HEK293 (cell line): ENCODE data around the gene SUMO3.

Experiments
- CTCF ChIA-PET: fragments of 350-600 bp; formaldehyde crosslinking; extraction: SDS; loops from one replicate; lab custom pipeline; 2021; ENCODE audit warnings: antibody characterized with exemption; lab: Yijun Ruan, JAX
- POLR2A ChIA-PET: fragments of 300-600 bp; formaldehyde crosslinking; extraction: SDS; loops from one replicate; lab custom pipeline; 2020; ENCODE audit warnings: antibody characterized with exemption, inconsistent platforms; lab: Yijun Ruan, JAX
- H3K27ac ChIP-seq: fragments of 200-500 bp; sonication (Bioruptor generic); 2 replicates; pipeline ENCODE4 v1.5.1; 2014; ENCODE audit warnings: low read depth, low read length, control low read depth, inconsistent platforms; ENCODE audit errors: extremely low read depth
- H3K36me3 ChIP-seq, 2 experiments: fragments of 200-500 bp in 1 of 2; sonication (Bioruptor generic) in 1 of 2; 1 replicate in 1 of 2; 2 replicates in 1 of 2; pipeline ENCODE4 v1.5.1; 2014 to 2017; ENCODE audit warnings: inconsistent platforms in 2 of 2, low read length in 2 of 2; ENCODE audit not compliant: control insufficient read depth in 2 of 2, insufficient read depth in 1 of 2
- H3K4me1 ChIP-seq: fragments of 200-500 bp; sonication (Bioruptor generic); 2 replicates; pipeline ENCODE4 v1.5.1; 2014; ENCODE audit warnings: mild to moderate bottlenecking, low read length, inconsistent platforms; ENCODE audit not compliant: control insufficient read depth, insufficient read depth
- H3K4me3 ChIP-seq: 2 replicates; pipeline ENCODE4 v1.5.1; 2011; ENCODE audit warnings: low read depth, mild to moderate bottlenecking, control low read depth, low read length, moderate library complexity
- H3K9me3 ChIP-seq: fragments of 200-500 bp; sonication (Bioruptor generic); 2 replicates; pipeline ENCODE4 v1.5.1; 2014; ENCODE audit warnings: low read depth, low read length, inconsistent platforms; ENCODE audit not compliant: control insufficient read depth, insufficient read depth
- EGR2 ChIP-seq: fragments of 450-650 bp; formaldehyde crosslinking; IDR thresholded peaks from 2 replicates; pipeline ENCODE4 v1.5.1; 2016; ENCODE audit warnings: low read depth, missing biosample characterization, missing genetic modification characterization
- GLI4 ChIP-seq: fragments of 450-650 bp; formaldehyde crosslinking; IDR thresholded peaks from 2 replicates; pipeline ENCODE4 v1.5.1; 2016; ENCODE audit warnings: missing biosample characterization, missing genetic modification characterization
- GLIS1 ChIP-seq: fragments of 450-650 bp; formaldehyde crosslinking; IDR thresholded peaks from 2 replicates; pipeline ENCODE4 v1.5.1; 2016; ENCODE audit warnings: missing biosample characterization, missing genetic modification characterization
- OVOL3 ChIP-seq: fragments of 450-650 bp; formaldehyde crosslinking; IDR thresholded peaks from 2 replicates; pipeline ENCODE4 v1.5.1; 2016; ENCODE audit warnings: missing biosample characterization, missing genetic modification characterization
- ZIC2 ChIP-seq: fragments of 450-650 bp; formaldehyde crosslinking; IDR thresholded peaks from 2 replicates; pipeline ENCODE4 v1.5.1; 2016; ENCODE audit warnings: missing biosample characterization, missing genetic modification characterization
- ZNF221 ChIP-seq: fragments of 450-650 bp; formaldehyde crosslinking; IDR thresholded peaks from 2 replicates; pipeline ENCODE4 v1.5.1; 2017; ENCODE audit warnings: missing biosample characterization, missing genetic modification characterization, borderline replicate concordance
- ZNF423 ChIP-seq: fragments of 450-650 bp; formaldehyde crosslinking; IDR thresholded peaks from 2 replicates; pipeline ENCODE4 v1.5.1; 2016; ENCODE audit warnings: missing biosample characterization, missing genetic modification characterization
- ZNF426 ChIP-seq: fragments of 450-650 bp; formaldehyde crosslinking; IDR thresholded peaks from 2 replicates; pipeline ENCODE4 v1.5.1; 2017; ENCODE audit warnings: missing biosample characterization, missing genetic modification characterization, mild to moderate bottlenecking, inconsistent platforms, moderate library complexity
- ZNF658 ChIP-seq: fragments of 450-650 bp; formaldehyde crosslinking; IDR thresholded peaks from 2 replicates; pipeline ENCODE4; 2016; ENCODE audit warnings: missing biosample characterization, missing genetic modification characterization
- ZNF747 ChIP-seq: fragments of 450-650 bp; formaldehyde crosslinking; IDR thresholded peaks from 2 replicates; pipeline ENCODE4 v1.5.1; 2016; ENCODE audit warnings: missing biosample characterization, missing genetic modification characterization
- ZNF768 ChIP-seq: fragments of 450-650 bp; formaldehyde crosslinking; IDR thresholded peaks from 2 replicates; pipeline ENCODE4 v1.5.1; 2018; ENCODE audit warnings: missing biosample characterization, mild to moderate bottlenecking, missing genetic modification characterization
- TF ChIP-seq, protein P1 (sequence below): fragments of 450-650 bp; formaldehyde crosslinking; optimal IDR thresholded peaks from 2 replicates; pipeline ENCODE3; 2016; ENCODE audit warnings: missing biosample characterization, mild to moderate bottlenecking, missing genetic modification characterization
- TF ChIP-seq, protein P2 (sequence below): fragments of 450-650 bp; formaldehyde crosslinking; IDR thresholded peaks from 2 replicates; pipeline ENCODE4 v1.5.1; 2016; ENCODE audit warnings: missing biosample characterization, missing genetic modification characterization
- TF ChIP-seq, protein P3 (sequence below): fragments of 450-650 bp; formaldehyde crosslinking; IDR thresholded peaks from 2 replicates; pipeline ENCODE4 v1.5.1; 2016; ENCODE audit warnings: missing biosample characterization, missing genetic modification characterization, borderline replicate concordance
- TF ChIP-seq, protein P4 (sequence below): fragments of 450-650 bp; formaldehyde crosslinking; IDR thresholded peaks from 2 replicates; pipeline ENCODE4 v1.5.1; 2016; ENCODE audit warnings: missing biosample characterization, missing genetic modification characterization
- TF ChIP-seq, protein P5 (sequence below): fragments of 450-650 bp; formaldehyde crosslinking; IDR thresholded peaks from 2 replicates; pipeline ENCODE4 v1.5.1; 2016; ENCODE audit warnings: missing biosample characterization, missing genetic modification characterization

Gene SUMO3

DNA sequence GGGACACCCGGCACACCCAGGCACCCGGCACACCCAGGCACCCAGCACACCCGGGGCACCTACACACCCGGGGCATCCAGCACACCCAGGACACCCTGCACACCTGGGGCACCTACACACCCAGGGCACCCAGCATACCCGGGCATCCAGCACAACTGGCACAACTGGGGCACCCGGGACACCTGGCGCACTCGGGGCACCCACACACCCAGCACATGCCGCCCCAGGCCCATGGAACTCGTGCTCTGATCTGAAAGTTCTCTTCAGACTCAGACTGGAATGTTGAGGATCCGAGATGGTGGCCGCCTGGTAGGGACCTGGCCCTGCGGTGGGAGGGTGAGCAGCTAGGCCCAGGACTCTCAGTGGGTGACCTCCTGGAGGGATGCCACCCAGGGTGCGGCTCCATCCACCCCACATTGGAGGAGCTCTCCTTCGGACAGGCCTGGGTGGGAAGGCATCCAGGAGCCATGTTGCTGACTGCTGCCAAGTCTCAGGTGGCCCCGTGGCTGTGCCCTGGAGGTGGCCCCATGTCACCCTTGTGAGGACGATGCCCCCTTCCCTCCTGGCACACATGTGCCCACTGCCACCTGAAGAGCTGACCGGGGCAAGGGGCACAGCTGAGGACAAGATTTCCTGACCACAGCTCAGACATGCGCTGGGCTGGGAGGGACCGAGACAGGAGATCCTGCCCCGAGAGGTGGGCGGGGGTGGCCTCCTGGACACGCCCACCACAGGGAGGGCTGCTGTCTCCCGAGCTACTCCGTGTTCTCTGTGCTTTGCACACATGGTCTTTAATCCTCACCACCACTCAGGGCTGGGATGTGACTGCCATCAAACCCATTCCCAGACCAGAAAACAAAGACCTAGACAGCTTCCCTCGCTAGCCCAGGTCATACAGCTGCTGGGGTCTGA lies 53.3 kb downstream of the SUMO3 start (continued):
- TF ChIP-seq, protein P1, sequence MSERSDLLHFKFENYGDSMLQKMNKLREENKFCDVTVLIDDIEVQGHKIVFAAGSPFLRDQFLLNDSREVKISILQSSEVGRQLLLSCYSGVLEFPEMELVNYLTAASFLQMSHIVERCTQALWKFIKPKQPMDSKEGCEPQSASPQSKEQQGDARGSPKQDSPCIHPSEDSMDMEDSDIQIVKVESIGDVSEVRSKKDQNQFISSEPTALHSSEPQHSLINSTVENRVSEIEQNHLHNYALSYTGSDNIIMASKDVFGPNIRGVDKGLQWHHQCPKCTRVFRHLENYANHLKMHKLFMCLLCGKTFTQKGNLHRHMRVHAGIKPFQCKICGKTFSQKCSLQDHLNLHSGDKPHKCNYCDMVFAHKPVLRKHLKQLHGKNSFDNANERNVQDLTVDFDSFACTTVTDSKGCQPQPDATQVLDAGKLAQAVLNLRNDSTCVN (tag by site-specific recombination): no peak
- TF ChIP-seq GLIS1 (tag by site-specific recombination) (peak; percentile 99), OVOL3 (tag by site-specific recombination) (no peak), EGR2 (peak; percentile 27; the same call in 1 of the 2 replicates), GLI4 (tag by site-specific recombination) (no peak)
- TF ChIP-seq, protein P2, sequence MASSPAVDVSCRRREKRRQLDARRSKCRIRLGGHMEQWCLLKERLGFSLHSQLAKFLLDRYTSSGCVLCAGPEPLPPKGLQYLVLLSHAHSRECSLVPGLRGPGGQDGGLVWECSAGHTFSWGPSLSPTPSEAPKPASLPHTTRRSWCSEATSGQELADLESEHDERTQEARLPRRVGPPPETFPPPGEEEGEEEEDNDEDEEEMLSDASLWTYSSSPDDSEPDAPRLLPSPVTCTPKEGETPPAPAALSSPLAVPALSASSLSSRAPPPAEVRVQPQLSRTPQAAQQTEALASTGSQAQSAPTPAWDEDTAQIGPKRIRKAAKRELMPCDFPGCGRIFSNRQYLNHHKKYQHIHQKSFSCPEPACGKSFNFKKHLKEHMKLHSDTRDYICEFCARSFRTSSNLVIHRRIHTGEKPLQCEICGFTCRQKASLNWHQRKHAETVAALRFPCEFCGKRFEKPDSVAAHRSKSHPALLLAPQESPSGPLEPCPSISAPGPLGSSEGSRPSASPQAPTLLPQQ (tag by site-specific recombination): no peak

DNA sequence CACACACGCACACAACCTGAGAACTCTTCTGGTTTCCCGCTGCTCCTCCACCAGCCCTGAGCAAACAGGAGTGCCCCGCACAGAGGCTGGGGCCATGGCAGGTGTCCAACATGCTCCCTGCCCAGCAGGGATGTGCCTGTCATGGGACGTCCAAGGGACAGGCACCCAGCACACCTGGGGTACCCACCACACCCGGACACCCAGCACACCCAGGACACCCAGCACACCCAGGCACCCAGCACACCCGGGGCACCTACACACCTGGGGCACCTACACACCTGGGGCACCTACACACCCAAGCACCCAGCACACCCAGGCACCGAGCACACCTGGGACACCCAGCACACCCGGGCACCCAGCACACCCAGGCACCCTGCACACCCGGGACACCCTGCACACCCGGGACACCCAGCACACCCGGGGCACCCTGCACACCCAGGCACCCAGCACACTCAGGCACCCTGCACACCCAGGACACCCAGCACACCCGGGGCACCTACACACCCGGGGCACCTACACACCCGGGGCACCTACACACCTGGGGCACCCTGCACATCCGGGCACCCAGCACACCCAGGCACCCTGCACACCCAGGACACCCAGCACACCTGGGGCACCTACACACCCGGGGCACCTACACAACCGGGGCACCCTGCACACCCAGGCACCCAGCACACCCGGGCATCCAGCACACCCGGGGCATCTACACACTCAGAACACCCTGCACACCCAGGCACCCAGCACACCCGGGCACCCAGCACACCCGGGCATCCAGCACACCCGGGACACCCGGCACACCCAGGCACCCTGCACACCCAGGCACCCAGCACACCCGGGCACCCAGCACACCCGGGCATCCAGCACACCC lies 54.2 kb downstream of the SUMO3 start:
- Histone ChIP-seq H3K9me3 (no peaks in the 10 kb centered on the region), H3K4me3 (no peak overlapping the region), H3K36me3 (peaks cover 0 to 6% of the 10 kb centered on the region in 2 experiments; a peak in 1 of 3 replicates), H3K4me1 (no peaks in the 10 kb centered on the region), H3K27ac (no peak overlapping the region)
- TF ChIP-seq, protein P1 (tag by site-specific recombination): no peak
- peak; percentile 48; the same call in 1 of the 2 replicates for TF ChIP-seq ZNF423 (tag by site-specific recombination)
- peak; percentile 59; the same call in 1 of the 2 replicates for TF ChIP-seq ZIC2 (tag by site-specific recombination)
- ChIA-PET CTCF (interaction anchor here (0.6 kb wide), 1 partner anchor 321 kb away, joined by 4 read pairs; no protein-coding TSS in a partner anchor), POLR2A (no interaction called here)

DNA sequence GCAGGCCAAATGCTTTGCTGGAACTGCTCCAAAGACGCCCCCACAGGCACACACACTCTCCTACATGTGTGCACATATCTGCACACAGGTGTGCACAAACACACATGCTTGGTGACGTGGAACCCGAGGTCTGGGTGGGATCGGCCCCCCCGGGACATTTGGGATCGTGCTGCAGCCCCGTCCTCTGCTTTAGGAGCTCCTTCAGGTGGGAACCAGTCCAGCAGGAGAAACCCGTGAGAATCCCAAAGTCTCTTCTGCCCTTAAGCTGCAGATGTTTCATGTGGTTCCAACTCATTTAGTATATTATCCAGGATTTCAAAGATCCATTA lies 54.8 kb downstream of the SUMO3 start:
- CTCF ChIA-PET: interaction anchor here (0.6 kb wide), 1 partner anchor 320 kb away, joined by 4 read pairs; no protein-coding TSS in a partner anchor
- Histone ChIP-seq H3K9me3 (no peaks in the 10 kb centered on the region), H3K36me3 (no peaks in the 10 kb centered on the region), H3K4me1 (no peaks in the 10 kb centered on the region), H3K4me3 (no peak overlapping the region), H3K27ac (no peak overlapping the region)
- POLR2A ChIA-PET: no interaction called here
- TF ChIP-seq ZNF426 (tag by site-specific recombination): no peak
- TF ChIP-seq ZNF747 (tag by site-specific recombination): no peak
- TF ChIP-seq, protein P3, sequence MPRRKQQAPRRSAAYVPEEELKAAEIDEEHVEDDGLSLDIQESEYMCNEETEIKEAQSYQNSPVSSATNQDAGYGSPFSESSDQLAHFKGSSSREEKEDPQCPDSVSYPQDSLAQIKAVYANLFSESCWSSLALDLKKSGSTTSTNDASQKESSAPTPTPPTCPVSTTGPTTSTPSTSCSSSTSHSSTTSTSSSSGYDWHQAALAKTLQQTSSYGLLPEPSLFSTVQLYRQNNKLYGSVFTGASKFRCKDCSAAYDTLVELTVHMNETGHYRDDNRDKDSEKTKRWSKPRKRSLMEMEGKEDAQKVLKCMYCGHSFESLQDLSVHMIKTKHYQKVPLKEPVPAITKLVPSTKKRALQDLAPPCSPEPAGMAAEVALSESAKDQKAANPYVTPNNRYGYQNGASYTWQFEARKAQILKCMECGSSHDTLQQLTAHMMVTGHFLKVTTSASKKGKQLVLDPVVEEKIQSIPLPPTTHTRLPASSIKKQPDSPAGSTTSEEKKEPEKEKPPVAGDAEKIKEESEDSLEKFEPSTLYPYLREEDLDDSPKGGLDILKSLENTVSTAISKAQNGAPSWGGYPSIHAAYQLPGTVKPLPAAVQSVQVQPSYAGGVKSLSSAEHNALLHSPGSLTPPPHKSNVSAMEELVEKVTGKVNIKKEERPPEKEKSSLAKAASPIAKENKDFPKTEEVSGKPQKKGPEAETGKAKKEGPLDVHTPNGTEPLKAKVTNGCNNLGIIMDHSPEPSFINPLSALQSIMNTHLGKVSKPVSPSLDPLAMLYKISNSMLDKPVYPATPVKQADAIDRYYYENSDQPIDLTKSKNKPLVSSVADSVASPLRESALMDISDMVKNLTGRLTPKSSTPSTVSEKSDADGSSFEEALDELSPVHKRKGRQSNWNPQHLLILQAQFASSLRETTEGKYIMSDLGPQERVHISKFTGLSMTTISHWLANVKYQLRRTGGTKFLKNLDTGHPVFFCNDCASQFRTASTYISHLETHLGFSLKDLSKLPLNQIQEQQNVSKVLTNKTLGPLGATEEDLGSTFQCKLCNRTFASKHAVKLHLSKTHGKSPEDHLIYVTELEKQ (tag by site-specific recombination): no peak
- TF ChIP-seq ZNF221 (tag by site-specific recombination): no peak
- no peak for TF ChIP-seq ZNF658 (tag by site-specific recombination)
- TF ChIP-seq, protein P4, sequence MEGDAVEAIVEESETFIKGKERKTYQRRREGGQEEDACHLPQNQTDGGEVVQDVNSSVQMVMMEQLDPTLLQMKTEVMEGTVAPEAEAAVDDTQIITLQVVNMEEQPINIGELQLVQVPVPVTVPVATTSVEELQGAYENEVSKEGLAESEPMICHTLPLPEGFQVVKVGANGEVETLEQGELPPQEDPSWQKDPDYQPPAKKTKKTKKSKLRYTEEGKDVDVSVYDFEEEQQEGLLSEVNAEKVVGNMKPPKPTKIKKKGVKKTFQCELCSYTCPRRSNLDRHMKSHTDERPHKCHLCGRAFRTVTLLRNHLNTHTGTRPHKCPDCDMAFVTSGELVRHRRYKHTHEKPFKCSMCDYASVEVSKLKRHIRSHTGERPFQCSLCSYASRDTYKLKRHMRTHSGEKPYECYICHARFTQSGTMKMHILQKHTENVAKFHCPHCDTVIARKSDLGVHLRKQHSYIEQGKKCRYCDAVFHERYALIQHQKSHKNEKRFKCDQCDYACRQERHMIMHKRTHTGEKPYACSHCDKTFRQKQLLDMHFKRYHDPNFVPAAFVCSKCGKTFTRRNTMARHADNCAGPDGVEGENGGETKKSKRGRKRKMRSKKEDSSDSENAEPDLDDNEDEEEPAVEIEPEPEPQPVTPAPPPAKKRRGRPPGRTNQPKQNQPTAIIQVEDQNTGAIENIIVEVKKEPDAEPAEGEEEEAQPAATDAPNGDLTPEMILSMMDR (tag by site-specific recombination): no peak
- no peak for TF ChIP-seq ZNF768 (tag by site-specific recombination)
- TF ChIP-seq, protein P5, sequence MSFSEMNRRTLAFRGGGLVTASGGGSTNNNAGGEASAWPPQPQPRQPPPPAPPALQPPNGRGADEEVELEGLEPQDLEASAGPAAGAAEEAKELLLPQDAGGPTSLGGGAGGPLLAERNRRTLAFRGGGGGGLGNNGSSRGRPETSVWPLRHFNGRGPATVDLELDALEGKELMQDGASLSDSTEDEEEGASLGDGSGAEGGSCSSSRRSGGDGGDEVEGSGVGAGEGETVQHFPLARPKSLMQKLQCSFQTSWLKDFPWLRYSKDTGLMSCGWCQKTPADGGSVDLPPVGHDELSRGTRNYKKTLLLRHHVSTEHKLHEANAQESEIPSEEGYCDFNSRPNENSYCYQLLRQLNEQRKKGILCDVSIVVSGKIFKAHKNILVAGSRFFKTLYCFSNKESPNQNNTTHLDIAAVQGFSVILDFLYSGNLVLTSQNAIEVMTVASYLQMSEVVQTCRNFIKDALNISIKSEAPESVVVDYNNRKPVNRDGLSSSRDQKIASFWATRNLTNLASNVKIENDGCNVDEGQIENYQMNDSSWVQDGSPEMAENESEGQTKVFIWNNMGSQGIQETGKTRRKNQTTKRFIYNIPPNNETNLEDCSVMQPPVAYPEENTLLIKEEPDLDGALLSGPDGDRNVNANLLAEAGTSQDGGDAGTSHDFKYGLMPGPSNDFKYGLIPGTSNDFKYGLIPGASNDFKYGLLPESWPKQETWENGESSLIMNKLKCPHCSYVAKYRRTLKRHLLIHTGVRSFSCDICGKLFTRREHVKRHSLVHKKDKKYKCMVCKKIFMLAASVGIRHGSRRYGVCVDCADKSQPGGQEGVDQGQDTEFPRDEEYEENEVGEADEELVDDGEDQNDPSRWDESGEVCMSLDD: no peak
